Measurements from ENCODE around the gene CLPTM1L. TPM values are rescaled to one million over a fixed set of nuclear protein-coding genes. Genes with fewer than 3 reads are reported as not detected.

The CLPTM1L gene
- total RNA-seq, 1 donor: 108 TPM

DNA sequence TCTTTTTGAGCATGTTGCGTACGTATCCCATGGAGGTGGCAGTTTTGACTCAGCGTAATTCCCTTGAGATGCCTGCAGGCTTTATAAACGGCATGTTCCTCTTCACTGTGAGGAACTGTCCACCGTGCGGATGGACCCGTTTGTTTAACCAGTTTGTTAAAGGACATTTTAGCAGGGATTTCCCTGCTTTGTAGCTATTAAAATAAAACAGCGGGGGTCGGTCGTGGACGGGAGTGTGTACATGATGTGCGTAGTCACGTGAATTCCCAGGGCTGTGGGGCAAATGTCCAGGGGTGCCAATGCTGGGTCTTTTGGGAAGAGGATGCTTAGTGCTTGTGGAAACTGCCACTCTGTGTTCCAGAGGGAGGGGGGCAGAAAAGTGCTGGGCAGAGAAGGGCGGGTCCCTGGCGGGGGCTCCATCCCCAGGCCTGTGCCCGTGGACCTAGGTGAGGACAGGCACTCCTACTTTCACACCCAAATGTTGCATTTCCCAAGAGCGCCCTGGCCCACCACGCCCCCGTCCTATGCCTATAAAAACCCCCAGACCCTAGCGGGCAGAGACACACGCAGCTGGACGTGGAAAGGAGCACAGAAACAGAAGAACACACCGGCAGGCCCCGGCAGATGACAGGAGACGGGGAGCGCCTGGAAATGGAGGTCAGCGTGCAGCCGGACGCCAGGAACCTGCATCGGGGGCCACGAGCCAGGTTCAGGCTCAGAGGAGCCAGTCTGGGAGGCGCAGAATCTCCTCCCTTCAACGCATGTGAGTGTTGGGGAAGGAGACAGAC, 46.0 kb downstream of the CLPTM1L start:
- TF ChIP-seq, protein P1, sequence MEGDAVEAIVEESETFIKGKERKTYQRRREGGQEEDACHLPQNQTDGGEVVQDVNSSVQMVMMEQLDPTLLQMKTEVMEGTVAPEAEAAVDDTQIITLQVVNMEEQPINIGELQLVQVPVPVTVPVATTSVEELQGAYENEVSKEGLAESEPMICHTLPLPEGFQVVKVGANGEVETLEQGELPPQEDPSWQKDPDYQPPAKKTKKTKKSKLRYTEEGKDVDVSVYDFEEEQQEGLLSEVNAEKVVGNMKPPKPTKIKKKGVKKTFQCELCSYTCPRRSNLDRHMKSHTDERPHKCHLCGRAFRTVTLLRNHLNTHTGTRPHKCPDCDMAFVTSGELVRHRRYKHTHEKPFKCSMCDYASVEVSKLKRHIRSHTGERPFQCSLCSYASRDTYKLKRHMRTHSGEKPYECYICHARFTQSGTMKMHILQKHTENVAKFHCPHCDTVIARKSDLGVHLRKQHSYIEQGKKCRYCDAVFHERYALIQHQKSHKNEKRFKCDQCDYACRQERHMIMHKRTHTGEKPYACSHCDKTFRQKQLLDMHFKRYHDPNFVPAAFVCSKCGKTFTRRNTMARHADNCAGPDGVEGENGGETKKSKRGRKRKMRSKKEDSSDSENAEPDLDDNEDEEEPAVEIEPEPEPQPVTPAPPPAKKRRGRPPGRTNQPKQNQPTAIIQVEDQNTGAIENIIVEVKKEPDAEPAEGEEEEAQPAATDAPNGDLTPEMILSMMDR (IDR thresholded peaks at IDR 0.05; ENCODE audit: insufficient read depth, low read length): no peak
- no peak for DNase-seq (ENCODE audit: low read depth)
- H3K4me3 ChIP-seq (ENCODE audit: low read depth, low read length): no peak overlapping the region

DNA sequence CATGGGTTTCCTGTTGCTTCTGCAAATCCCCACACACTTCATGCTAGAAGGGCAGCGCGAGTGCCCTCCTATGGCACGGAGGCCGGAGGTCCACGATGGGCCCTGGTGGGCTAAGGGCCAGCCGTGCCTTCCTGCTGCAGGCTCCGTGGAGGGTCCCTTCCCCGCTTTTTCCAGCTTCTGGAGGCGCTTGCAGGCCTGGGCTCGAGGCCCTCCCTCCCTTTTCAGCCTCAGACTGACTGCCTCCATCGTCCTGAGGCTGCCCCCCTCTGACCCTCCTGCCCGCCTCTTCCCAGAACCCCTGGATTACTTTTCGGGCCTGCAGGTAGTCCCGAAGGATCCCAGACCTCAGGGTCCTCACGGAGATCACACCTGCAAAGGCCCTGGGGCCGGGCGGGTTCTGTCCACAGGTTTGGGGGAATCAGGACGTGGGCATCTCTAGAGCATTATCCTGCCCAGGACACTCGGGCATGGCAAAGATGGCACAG, 46.8 kb downstream of the CLPTM1L start:
- H3K4me3 ChIP-seq (ENCODE audit: low read depth, low read length): no peak overlapping the region
- no peak for DNase-seq (ENCODE audit: low read depth)

DNA sequence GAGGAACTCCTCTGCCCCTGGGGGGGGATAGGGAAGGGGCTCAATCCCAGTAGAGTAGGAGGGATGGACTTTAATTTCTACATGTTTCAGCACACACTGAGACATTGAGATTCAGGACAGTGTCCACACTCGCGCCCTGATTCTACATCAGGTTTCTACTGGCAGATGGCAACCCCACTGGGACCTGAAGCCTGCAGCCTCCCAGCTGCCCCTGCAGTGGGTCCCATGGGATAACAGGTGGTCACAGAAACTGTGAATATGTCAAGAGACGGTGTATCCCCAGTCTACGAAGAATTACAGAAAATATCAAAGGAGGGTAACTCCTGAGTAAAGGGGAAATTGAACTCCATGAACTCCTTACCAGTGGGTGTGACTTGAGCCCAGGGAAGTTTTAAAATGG, 47.7 kb downstream of the CLPTM1L start:
- no peak overlapping the region for H3K4me3 ChIP-seq (ENCODE audit: low read depth, low read length)
- TF ChIP-seq, protein P1 (IDR thresholded peaks at IDR 0.05; ENCODE audit: insufficient read depth, low read length): no peak
- no peak for DNase-seq (ENCODE audit: low read depth)

More for the DNA sequence above, 46.8 kb downstream of the CLPTM1L start:
- TF ChIP-seq, protein P1 (IDR thresholded peaks at IDR 0.05; ENCODE audit: insufficient read depth, low read length): no peak

DNA sequence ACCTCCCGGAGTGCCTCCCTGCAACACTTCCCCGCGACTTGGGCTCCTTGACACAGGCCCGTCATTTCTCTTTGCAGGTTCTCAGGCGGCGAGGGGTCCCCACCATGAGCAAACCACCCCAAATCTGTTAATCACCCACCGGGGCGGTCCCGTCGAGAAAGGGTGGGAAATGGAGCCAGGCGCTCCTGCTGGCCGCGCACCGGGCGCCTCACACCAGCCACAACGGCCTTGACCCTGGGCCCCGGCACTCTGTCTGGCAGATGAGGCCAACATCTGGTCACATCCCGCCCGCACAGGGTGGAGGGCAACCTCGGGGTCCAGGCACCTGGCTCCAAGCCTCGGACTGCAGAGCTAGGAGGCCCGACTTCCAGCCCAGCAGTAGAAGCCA, 49.3 kb downstream of the CLPTM1L start:
- no peak for DNase-seq (ENCODE audit: low read depth)
- TF ChIP-seq, protein P1 (IDR thresholded peaks at IDR 0.05; ENCODE audit: insufficient read depth, low read length): no peak
- H3K4me3 ChIP-seq (ENCODE audit: low read depth, low read length): no peak overlapping the region

DNA sequence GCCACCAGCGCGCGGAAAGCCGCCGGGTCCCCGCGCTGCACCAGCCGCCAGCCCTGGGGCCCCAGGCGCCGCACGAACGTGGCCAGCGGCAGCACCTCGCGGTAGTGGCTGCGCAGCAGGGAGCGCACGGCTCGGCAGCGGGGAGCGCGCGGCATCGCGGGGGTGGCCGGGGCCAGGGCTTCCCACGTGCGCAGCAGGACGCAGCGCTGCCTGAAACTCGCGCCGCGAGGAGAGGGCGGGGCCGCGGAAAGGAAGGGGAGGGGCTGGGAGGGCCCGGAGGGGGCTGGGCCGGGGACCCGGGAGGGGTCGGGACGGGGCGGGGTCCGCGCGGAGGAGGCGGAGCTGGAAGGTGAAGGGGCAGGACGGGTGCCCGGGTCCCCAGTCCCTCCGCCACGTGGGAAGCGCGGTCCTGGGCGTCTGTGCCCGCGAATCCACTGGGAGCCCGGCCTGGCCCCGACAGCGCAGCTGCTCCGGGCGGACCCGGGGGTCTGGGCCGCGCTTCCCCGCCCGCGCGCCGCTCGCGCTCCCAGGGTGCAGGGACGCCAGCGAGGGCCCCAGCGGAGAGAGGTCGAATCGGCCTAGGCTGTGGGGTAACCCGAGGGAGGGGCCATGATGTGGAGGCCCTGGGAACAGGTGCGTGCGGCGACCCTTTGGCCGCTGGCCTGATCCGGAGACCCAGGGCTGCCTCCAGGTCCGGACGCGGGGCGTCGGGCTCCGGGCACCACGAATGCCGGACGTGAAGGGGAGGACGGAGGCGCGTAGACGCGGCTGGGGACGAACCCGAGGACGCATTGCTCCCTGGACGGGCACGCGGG, 49.9 kb downstream of the CLPTM1L start, which contains the start of gene TERT:
TERT (minus strand) TSS at position 234 of the 815 bp plus-strand sequence; CDS start at position 155, 79 bp downstream.
- TF ChIP-seq, protein P1 (IDR thresholded peaks at IDR 0.05; ENCODE audit: insufficient read depth, low read length): no peak
- DNase-seq (ENCODE audit: low read depth): no peak
- H3K4me3 ChIP-seq (ENCODE audit: low read depth, low read length): no peak within 1 kb of the TSS

DNA sequence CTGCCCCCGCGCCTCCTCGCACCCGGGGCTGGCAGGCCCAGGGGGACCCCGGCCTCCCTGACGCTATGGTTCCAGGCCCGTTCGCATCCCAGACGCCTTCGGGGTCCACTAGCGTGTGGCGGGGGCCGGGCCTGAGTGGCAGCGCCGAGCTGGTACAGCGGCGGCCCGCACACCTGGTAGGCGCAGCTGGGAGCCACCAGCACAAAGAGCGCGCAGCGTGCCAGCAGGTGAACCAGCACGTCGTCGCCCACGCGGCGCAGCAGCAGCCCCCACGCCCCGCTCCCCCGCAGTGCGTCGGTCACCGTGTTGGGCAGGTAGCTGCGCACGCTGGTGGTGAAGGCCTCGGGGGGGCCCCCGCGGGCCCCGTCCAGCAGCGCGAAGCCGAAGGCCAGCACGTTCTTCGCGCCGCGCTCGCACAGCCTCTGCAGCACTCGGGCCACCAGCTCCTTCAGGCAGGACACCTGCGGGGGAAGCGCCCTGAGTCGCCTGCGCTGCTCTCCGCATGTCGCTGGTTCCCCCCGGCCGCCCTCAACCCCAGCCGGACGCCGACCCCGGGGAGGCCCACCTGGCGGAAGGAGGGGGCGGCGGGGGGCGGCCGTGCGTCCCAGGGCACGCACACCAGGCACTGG, 50.6 kb downstream of the CLPTM1L start:
- H3K4me3 ChIP-seq (ENCODE audit: low read depth, low read length): no peak overlapping the region
- no peak for DNase-seq (ENCODE audit: low read depth)

More for the DNA sequence above, 50.6 kb downstream of the CLPTM1L start:
- TF ChIP-seq, protein P1 (IDR thresholded peaks at IDR 0.05; ENCODE audit: insufficient read depth, low read length): no peak
